NT2/D1 (cell line): ENCODE data around the gene ACADSB.

Experiments
- YY1 ChIP-seq: IDR thresholded peaks from 2 replicates; pipeline ENCODE4 v1.6.1; 2011; ENCODE audit not compliant: insufficient read length, insufficient read depth
- ZNF274 ChIP-seq: IDR thresholded peaks from 2 replicates; pipeline ENCODE4 v1.6.1; 2011; ENCODE audit warnings: mild to moderate bottlenecking, low read depth, low read length

DNA sequence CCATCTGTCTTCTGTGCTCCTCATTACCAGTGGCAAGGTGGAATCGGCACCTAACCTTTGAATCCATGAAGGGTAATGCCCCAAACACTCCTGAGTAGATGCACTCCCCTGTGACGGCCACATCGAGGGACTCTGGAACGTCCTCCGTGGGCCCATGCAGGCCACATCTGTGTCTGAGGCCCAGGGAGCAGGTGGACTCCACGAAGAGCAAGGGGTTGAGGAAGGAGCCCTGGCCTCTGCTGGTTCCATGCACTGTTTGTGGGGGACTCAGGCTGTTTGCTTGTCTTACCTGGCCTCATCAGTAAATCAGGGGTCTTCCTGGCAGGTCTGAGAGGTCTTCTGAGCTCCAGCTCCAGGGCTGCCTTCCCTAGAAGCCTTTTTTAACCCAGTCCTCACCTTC, 64.4 kb downstream of the ACADSB start:
- TF ChIP-seq ZNF274 = no peak
- TF ChIP-seq YY1 = no peak
